DOHH2 (cell line): ENCODE results near the gene FGF3.

ENCODE experiments used
- CTCF ChIP-seq: fragments of 200-600 bp; sonication (generic); IDR thresholded peaks from one replicate; pipeline ENCODE4 v1.5.1; 2014; ENCODE audit warnings: antibody characterized with exemption, mild to moderate bottlenecking, low read depth, low read length; ENCODE audit not compliant: poor library complexity, severe bottlenecking
- EZH2phosphoT487 ChIP-seq: fragments of 200-600 bp; sonication (generic); IDR thresholded peaks from 2 replicates; pipeline ENCODE4 v1.6.1; 2017; ENCODE audit warnings: borderline replicate concordance, mild to moderate bottlenecking, antibody characterized with exemption, low read length, moderate library complexity, mixed read lengths

GRCh38 chr11:69811431-69811830 is 7.8 kb downstream of the FGF3 start:
- TF ChIP-seq CTCF (no peak), EZH2phosphoT487 (no peak)
